Stimulated activated CD4-positive, alpha-beta T cell treated with anti-CD3 and anti-CD28 coated beads, Interleukin-2, amount 100 ng/mL, for 24 hours (primary cell): ENCODE data around the gene MYO9A.
"Not testable (repeated sequence)": the region's sequence is repeated elsewhere in the genome, so short reads cannot be mapped to it uniquely, and the experiment has no call there.

Experiments
- DNase-seq, 2 donors: peaks; one replicate each; pipeline ENCODE4 v3.0.0-alpha.2; 2020

The MYO9A gene

DNA sequence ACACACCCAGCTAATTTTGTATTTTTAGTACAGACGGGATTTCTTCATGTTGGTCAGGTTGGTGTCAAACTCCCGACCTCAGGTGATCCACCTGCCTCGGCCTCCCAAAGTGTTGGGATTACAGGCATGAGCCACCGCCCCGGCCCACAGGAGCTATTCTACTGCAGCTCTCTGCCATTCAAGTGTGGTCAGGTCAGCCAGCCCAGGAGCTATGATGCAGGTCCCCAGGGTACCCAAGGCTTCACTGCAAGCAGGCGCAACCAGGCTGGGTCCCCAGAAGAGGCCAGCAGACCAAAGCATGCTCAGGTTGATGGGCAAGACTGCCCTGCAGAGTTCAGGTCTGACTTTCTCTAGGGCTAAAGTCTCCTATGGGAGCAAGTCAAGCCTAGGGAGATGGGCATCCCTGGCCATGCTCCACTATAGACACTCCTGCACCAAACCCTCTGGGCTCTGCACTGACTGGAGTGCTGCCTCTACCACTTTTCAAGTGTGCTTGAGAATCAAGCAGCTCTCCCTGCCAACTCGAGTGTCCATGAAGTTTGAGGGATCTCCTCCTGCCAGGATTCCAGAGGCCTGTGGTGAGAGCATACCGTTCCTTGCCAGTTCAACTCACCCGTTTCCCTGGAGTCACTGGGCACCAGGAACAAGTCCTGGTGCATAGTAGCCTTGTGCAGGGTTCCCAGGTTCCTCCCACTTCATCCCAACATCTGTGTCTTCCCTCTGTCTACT is 30.9 kb downstream of the MYO9A start:
- DNase-seq, result no peak

DNA sequence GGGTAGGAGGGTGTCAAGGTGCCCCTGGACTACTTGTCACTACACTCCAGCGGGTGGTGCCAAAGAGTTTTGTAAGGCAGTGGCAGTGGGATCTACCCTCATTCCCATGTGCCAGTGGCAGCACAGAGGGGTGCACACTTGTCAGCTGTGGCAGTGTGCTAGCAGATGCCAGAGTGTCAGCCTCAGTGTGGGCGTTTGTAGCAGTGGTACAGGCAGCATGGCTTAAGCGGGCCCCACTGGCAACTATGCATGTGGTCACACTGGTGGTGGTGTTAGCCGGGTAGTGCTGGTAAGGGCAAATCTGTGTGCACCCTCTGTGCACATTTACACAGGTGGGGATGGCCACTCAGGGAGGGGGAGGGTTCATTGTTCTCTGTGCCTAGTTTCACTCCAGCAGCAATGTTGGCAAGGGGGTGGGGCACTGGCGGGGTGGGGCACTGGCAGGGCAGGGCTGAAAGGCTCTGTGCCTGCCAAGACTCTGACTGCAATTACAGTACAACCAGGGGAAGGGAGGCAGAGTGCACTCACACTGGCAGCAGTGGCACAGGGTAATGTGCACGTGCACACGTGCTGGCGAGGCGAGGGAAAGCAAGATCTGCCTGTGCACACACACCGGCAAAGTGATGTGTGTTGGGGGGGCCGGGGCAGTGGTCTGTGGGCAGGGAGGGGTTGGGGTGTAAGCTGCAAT is 31.8 kb downstream of the MYO9A start:
- DNase-seq, result no peak

DNA sequence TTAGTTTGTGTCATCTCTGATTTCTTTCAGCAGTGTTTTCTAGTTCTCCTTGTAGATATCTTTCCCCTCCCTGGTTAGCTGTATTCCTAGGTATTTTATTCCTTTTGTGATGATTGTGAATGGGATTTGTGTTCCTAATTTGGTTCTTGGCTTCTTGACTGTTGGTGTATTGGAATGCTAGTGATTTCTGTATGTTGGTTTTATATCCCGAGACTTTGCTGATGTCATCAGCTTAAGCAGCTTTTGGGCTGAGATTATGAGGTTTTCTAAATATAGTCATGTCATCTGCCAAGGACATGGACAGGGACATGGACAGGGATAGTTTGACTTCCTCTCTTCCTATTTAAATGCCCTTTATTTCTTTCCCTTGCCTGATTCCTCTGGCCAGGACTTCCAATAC is 35.8 kb downstream of the MYO9A start:
- DNase-seq, result no peak

DNA sequence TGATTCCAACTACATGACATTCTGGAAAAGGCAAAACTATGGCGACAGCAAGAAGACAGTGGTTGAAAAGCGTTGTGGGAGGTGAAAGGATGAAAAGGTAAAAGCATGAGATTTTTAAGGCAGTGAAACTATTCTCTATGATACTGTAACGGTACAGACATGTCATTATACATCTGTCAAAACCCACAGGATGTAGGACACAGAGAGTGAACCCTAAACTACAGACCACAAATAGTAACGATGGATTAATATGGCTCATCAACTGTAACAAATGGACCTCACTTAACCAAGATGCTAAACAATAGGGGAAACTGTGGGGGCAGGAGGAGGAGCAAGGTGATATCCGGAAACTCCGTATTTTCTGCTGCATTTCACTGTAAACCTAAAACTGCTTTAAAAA is 39.1 kb downstream of the MYO9A start:
- no peak for DNase-seq

DNA sequence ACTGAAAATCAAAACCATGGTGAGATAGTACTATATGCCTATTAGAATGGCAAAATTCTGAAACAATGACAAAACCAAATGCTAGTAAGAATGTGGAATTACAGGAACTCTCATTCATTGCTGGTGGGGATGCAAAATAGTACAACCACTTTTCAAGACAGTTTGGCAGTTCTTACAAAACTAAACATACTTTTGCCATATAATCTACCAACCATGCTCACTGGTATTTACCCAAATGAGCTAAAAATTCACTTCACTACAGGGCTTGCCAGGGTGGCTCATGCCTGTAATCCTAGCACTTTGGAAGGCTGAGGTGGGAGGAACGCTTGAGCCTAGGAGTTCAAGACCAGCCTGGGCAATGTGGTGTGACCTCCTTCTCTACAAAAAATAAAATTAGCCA is 40.0 kb downstream of the MYO9A start:
- DNase-seq, result no peak

DNA sequence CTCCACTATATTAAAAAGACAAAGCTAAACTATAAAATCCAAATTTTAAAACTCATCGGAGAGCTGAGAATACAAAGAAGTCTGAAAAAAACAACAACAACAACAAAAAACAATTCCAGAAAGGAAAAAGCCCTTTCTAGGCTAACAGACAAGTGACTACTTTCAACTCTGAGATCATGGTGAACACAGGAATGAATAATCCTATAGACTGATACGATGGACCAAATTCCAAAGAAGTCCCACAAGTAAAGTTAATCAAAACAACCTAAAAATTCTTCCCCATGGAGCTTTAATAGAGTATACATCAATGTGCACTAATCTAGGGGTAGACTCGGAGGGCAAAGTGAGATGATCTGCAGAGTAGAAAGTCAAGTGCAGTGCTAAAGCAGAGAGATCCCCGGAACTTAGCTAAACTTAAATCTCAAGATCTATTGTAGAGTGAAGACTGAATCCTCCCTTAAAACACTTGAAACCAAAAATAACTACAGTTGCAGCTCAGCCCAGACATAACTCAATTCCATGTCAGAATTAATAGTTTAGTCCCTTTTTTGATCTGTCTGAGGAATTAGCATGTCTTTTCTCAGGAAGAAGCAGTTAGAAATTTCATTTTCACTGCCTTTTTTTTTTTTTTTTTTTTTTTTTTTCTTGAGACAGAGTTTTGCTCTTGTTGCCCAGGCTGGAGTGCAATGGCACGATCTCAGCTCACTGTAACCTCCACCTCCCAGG is 43.5 kb downstream of the MYO9A start:
- no peak for DNase-seq

DNA sequence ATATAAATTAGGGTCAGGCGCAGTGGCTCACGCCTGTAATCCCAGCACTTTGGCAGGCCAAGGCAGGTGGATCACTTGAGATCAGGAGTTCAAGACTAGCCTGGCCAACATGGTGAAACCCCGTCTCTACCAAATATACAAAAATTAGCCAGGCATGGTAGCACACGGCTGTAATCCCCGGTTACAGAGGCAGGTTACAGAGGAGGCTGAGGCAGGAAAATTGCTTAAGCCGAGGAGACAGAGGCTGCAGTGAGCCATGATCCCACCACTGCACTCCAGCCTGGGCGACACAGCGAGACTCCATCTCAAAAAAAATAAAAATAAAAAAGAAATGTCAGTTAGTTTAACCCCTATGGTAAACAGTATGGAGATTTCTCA is 46.5 kb downstream of the MYO9A start:
- DNase-seq, result not testable (repeated sequence)

DNA sequence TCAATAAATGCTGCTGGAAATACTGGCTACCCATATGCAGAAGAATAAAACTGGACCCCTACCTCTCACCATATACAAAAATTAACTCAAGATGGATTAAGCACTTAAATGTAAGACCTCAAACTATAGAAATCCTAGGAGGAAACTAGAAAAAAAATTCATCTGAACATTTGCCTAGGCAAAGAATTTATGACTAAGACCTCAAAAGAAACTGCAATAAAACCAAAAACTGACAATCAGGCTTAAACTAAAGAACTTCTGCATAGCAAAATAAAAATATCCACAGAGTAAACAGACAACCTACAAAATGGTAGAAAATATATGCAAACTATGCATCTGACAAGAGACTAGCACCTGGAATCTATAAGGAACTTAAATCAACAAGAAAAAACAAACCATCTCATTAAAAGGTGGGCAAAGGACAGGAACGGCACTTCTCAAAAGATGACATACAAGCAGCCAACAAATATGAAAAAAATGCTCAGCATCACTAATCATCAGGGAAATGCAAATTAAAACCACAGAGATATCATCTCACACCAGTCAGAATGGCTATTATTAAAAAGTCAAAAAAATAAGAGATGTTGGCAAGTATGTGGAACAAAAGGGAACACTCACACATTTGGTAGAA is 47.0 kb downstream of the MYO9A start:
- no peak for DNase-seq

DNA sequence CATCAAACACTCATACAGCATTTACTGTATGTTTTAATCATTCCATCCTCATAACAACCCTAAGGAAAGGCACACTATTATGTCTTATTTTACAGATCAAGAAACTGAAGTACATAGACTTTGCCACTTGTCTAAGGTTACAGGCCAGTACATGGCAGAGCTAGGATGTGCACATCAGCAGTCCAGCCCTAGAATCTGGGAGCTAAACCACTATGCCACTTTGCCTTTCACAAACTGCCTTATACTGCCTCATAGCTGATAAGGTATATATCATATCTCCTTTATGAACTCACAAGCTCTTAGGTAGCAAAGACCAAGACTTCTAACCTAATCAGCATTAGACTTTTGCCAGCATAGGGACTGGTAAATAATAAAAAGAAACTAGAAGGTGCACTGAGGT is 49.1 kb downstream of the MYO9A start:
- DNase-seq, result no peak

DNA sequence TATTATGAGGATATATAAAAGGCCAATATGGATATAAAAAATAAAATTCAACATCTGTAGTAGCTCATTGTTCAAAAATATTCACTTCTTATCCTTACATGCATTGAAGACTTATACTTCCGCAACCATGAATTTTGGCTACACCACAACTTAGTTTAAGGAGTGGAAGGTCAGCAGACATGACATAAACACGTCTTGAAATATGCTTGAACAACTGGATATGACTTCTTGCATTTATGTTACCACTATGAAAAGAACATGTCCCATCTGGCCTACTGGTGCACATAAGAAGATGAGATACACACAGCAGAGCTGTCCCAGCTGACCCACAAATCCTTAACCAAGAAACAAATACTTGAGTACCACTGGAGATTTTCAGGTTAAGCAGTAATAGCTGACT is 52.1 kb downstream of the MYO9A start:
- DNase-seq, result no peak

DNA sequence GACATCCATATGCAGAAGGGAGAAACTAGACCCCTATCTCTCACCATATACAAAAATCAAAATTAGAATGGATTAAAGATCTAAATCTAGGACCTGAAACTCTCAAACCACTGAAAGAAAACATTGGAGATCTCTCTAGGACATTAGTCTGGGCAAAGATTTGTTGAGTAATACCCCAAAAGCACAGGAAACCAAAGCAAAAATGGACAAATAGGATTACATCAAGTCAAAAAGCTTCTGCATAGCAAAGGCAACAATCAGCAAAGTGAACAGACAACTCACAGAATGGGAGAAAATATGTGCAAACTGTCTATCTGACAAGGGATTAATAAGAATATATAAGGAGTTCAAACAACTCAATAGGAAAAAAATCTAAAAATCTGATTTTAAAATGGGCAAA is 54.8 kb downstream of the MYO9A start:
- DNase-seq, result no peak

DNA sequence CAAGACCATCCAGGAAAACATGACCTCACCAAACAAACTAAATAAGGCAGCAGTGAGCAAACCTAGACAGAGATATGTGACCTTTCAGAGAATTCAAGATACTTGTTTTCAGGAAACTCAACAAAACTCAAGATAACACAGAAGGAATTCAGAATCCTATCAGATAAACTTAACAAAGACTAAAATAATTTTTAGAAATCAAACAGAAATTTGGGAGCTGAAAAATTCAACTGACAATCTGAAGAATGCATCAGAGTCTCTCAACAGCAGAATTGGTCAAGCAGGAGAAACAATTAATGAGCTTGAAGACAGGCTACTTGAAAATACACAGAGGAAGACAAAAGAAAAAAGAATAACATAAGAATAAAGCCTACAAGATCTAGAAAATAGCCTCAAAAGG is 55.6 kb downstream of the MYO9A start:
- DNase-seq, result no peak

DNA sequence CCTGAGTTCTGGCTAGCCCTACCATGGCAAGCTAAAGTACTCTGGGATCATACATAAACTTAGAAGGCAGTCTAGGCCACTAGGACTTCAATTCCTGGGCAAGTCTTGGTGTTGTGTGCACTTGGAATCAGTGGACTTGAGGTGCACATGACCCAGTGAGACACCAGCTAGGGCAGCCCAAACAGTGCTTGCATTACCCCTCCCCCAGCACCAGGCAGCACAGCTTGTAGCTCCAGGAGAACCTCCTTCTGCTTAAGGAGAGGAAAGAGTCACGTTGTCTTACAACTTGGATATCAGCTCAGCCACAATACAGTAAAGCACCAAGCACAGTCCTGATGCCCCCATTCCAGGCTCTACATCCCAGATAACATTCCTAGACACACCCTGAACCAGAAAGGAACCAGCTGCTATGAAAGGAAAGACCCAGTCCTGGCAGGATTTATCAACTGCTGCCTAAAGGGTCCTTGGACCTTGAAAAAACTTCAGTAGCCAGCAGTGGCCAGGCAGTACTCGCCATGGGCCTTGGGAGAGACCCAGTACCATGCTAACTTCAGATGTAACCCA is 57.2 kb downstream of the MYO9A start:
- DNase-seq, result no peak

DNA sequence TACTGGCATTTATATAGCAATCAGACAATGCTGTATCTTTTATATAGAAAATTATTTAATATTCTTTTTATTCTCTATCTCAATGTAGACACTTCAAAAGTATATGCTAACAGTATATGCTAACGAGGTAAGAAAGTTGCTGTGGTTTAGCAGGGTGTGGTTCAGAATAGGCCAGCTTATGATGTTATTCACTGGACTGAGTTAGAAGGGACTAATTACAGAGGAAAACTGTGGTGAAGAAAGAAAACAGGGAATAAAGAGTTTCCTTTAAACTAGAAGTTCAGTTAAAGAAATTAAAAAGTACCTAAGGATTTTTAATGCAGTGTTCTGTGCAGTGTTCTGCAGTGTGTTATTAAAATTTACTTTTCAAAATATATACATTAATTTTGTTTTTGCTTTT is 59.4 kb downstream of the MYO9A start:
- no peak for DNase-seq

DNA sequence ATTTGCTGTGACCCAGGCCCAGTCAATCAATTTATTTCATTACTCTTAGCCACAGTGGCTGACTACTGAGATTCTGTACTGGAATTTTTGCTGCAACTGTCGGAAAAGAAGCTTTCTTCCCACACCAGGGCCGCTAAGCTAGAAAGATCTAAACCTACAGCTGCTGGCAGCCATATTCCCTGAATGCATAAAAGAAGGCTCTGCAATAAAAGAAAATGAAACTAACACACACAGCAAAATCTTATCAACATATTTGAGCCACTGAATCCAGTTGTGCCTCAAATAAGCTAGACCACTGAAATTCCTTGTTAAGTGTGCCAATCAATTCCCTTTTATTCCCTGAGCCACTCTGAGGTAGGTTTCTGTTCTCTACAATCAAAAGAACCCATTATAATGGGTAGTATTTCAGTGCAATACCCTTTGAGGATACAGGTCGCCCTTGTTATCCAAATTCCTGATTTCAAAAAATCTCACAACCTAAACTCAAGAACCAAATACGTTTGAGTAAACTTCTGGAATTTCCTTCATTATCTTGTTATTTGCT is 60.3 kb downstream of the MYO9A start:
- no peak for DNase-seq

DNA sequence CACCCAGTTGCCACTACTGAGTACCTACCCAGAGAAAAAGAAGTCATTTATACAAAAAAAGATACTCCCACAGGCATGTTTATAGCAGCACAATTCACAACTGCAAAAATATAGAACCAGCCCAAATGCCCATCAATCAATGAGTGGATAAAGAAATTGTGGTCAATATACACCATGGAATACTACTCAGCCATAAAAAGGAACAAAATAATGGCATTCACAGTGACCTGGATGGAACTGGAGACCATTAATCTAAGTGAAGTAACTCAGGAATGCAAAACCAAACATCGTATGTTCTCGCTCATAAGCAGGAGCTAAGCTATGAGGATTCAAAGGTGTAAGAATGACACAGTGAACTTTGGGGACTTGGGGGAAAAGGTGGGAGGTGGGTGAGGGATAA is 61.7 kb downstream of the MYO9A start:
- not testable (repeated sequence) for DNase-seq

DNA sequence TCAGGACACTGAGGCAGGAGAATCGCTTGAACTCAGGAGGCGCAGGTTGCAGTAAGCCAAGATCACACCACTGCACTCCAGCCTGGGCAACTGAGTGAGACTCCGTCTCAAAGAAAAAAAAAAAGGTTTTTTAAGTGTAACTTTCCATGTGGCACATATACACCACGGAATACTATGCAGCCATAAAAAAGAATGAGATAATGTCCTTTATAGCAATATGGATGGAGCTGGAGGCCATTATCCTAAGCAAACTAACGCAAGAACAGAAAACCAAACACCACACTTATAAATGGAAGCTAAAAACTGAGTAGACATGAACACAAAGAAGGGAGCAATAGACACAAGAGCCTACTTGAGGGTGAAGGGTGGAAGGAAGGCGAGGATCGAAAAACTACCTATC is 64.7 kb downstream of the MYO9A start:
- not testable (repeated sequence) for DNase-seq

DNA sequence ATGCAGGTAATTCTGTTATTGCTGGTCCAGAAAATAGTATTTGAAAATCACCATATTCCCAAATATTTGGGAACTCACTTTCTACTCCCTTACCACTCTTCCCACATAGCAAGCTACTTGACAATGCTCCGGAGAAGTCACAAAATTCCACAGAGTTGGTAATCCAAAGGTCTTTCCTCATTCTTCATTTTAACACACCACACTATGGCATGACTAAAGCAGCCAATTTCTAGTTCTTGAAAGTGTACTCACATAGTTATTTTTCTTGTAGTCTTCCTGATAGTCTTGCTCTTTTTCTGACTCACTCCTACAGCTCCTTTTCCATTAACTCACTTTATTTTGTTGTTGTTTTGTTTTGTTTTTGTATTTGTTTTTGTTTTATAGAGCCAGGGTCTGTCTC is 67.2 kb downstream of the MYO9A start:
- DNase-seq, result no peak

DNA sequence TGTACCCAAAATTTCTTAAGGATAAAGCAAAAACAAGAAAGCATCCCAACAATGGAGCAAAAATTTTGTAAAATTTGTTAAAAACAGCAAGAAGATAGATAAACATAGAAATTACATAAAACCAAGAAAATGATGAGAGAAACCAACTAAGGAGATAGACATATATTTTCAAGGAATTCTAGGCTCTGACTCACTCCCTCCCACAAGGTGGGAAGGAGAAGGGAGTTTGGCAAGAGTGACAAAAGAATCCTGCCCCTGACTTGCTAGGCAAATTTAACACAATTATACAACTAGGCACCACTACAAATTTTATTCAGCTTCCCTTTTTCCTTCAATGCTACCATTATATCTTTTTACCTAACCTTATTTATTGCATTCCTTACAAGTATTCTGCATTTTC is 70.9 kb downstream of the MYO9A start:
- no peak for DNase-seq

DNA sequence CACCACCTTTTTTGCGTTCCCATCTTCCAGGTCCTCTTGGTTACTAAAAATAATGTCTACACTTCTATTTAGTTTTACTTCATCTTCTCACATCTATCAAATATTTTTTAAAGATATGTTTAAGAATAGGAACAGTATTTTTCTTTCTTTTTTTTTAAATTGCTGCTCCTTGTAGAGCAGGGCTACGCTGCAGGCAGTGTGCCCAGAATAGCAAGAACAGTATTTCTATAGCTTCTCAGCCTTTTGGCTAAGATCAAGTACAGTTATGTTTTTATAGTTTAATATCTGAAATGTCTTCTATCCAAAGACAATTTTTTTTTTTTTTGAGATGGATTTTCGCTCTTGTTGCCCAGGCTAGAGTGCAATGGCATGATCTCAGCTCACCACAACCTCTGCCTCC is 73.0 kb downstream of the MYO9A start:
- no peak for DNase-seq

DNA sequence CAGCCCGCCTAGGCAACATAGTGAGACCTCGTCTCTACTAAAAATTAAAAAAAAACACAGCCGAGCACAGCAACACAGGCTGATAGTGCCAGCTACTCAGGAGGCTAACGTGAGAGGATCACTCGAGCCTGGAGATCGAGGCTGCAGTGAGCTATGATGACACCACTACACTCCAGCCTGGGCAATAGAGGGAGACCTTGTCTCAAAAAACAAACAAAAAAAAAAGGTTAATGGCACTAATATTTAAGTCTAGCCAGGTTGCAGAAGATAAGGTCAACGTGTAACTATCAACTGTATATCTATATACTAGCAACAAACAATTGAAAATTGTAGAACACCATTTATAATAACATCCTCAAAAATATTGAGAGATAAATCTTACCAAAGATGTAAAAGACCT is 75.1 kb downstream of the MYO9A start:
- DNase-seq, result no peak

DNA sequence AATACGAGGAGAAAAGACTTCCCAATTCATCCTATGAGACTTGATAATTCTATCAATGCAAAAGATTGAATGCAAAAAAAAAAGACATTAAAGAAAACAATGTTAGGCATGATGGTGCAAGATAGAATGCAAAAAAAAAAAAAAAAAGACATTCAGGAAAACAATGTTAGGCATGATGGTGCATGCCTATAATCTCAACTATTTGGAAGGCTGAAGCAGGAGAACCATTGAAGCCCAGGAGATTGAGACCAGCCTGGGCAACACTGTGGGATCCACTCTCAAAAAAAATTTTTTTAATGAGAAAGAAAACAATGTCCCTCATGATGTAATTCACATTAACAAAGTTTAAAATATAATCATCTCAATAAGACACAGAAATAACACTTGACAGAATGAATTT is 75.9 kb downstream of the MYO9A start:
- no peak for DNase-seq

DNA sequence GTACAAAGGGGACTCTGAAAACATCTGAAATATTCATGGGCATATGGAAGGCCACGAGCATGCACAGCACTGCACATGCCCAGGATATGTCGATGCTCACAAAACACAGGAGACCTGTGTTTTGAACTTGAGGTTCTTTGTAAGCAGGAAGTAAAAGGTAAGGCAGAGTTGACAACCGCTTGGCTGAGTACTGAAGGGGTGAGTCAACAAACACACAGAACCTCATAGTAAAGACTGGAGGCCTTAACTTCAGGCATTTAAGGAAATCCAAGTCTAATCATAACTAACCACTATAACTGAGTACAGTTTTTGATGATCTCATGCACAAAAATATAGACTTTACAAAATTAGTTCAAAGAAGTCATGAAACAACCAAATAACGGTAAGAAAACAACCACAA is 80.6 kb downstream of the MYO9A start:
- DNase-seq, result no peak
